ENCODE measurements around the gene TXNDC17.
"Not testable (repeated sequence)": the region's sequence is repeated elsewhere in the genome, so short reads cannot be mapped to it uniquely, and the experiment has no call there.

Gene TXNDC17

GRCh38 chr17:6684881-6685767 lies 44.3 kb downstream of the TXNDC17 start:
- no peak for DNase-seq

DNA sequence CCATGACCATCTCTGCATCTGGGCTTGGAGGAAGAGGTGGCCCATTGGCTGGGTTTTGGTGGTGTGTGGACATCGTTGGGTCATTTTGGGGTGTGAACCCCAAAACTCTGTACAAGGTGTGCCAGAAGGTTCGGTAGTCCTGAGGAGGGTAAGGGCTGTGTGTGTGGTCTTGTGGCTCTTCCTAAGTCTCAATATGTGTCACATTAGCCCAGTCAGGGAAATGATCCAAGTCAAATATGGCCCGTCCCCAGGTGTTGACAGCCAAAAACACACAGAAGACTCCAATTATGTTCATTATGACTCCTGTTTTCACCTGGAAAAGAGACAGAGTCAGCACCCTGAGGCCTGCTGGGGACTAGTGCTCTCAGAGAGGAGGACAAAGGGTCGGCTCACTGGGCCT lies 45.2 kb downstream of the TXNDC17 start:
- DNase-seq, result no peak

GRCh38 chr17:6688944-6689343 lies 48.1 kb downstream of the TXNDC17 start:
- no peak for DNase-seq

- DNase-seq, result no peak
Measured at GRCh38 chr17:6690641-6691040, 49.8 kb downstream of the TXNDC17 start.

GRCh38 chr17:6691546-6691945 lies 50.7 kb downstream of the TXNDC17 start:
- DNase-seq, result no peak

DNA sequence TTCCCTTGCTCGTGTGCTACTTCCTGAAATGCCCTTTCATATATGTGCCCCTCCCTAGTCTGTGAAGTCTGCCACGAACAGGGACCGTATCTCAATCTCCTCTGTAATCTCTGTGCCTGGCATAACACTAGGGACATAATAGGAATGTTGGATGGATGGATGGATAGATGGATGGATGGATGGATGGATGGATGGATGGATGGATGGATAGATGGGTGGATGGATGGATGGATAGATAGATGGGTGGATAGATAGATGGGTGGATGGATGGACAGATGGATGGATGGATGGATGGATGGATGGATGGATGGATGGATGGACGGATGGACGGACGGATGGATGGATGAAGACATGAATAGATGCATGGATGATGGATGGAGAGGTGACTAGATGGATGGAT lies 51.1 kb downstream of the TXNDC17 start:
- not testable (repeated sequence) for DNase-seq
